Fibroblast of the aortic adventitia (primary cell): ENCODE data around the gene DLD. TPM values are rescaled to one million over a fixed set of nuclear protein-coding genes. Genes with fewer than 3 reads are reported as not detected.
A peak's percentile ranks its signal among the peaks of the same experiment; 100 is the strongest.

ENCODE experiments used
- DNase-seq: peaks from one replicate; pipeline ENCODE4 v3.0.0-alpha.2; 2010; ENCODE audit warnings: low read depth
- H3K4me3 ChIP-seq: 2 replicates; pipeline ENCODE4 v1.5.1; 2011; ENCODE audit warnings: low read depth, mild to moderate bottlenecking, control low read depth, low read length, moderate library complexity
- total RNA-seq: library from RNA; depleted of rRNA; stranded (reverse); fragments of >200 nt; gene quantifications from 2 replicates; pipeline ENCODE4 v1.2.3, GENCODE V29; 2012; ENCODE audit warnings: low replicate concordance
- TF ChIP-seq, protein P1 (sequence below): IDR thresholded peaks from 2 replicates; pipeline ENCODE4 v1.5.1; 2011; ENCODE audit warnings: mild to moderate bottlenecking, low read length, control low read depth, inconsistent platforms; ENCODE audit not compliant: insufficient read depth

DLD gene
- total RNA-seq, 1 donor: 71.9 TPM

DNA sequence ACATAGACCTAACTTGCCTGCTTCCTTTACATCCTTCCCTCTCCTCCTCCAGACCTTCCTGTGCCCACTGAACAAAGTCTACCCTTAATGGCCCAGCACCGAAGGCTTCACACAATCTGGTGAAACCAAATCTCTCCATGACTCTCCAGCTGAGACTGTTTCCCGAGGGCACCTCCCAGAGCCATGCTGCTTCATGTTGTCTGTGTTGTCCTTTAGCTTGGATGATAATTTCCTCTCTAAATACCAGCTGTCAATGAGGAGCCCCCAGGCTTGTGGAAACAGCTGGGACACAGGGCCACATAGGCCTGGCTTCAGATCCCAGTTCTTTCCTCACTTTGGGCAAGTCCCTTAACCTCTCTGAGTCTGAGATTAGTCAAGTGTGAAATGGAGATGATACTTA is 54.3 kb downstream of the DLD start:
- TF ChIP-seq, protein P1, sequence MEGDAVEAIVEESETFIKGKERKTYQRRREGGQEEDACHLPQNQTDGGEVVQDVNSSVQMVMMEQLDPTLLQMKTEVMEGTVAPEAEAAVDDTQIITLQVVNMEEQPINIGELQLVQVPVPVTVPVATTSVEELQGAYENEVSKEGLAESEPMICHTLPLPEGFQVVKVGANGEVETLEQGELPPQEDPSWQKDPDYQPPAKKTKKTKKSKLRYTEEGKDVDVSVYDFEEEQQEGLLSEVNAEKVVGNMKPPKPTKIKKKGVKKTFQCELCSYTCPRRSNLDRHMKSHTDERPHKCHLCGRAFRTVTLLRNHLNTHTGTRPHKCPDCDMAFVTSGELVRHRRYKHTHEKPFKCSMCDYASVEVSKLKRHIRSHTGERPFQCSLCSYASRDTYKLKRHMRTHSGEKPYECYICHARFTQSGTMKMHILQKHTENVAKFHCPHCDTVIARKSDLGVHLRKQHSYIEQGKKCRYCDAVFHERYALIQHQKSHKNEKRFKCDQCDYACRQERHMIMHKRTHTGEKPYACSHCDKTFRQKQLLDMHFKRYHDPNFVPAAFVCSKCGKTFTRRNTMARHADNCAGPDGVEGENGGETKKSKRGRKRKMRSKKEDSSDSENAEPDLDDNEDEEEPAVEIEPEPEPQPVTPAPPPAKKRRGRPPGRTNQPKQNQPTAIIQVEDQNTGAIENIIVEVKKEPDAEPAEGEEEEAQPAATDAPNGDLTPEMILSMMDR: no peak
- no peak overlapping the region for H3K4me3 ChIP-seq
- DNase-seq: no peak

DNA sequence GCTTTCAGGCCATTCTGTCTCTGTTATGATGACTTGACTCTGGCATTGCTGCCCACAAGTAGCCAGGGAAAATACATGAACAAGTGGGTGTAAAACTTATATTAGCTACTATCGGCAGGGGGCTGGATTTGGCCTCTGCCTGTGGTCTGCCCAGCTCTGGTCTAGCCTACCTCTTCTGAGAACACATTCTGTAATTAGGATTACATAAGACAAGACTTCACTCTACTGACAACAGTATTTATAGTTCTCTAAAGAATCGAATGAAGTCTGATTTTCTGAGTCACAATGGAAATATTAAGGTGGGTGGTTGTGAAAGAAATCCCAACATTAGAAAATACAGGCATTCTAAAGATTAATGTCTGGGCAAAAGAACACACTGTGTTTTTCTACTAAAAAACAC is 55.5 kb downstream of the DLD start:
- TF ChIP-seq, protein P1: no peak
- H3K4me3 ChIP-seq: no peak overlapping the region
- peak; percentile 48 for DNase-seq

DNA sequence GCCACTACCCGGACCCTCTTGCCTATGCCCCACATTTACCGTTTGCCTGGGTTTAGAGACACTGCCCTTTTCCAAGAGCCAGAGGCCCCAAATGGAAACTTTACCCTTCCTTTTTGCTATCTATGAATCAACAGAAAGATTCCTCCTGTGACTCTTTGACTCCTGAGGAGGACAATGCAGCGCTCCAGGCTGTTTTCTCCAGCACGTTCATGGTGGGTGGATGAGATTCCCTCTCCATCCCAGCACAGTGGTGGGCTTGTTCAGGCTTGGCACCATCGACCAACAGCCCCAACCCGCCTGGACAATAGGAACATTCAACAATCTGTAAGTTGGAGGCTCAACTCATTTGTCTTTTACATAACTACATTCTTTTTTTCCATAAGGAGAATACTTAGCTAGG is 55.9 kb downstream of the DLD start:
- H3K4me3 ChIP-seq: no peak overlapping the region
- no peak for DNase-seq
- TF ChIP-seq, protein P1: no peak

DNA sequence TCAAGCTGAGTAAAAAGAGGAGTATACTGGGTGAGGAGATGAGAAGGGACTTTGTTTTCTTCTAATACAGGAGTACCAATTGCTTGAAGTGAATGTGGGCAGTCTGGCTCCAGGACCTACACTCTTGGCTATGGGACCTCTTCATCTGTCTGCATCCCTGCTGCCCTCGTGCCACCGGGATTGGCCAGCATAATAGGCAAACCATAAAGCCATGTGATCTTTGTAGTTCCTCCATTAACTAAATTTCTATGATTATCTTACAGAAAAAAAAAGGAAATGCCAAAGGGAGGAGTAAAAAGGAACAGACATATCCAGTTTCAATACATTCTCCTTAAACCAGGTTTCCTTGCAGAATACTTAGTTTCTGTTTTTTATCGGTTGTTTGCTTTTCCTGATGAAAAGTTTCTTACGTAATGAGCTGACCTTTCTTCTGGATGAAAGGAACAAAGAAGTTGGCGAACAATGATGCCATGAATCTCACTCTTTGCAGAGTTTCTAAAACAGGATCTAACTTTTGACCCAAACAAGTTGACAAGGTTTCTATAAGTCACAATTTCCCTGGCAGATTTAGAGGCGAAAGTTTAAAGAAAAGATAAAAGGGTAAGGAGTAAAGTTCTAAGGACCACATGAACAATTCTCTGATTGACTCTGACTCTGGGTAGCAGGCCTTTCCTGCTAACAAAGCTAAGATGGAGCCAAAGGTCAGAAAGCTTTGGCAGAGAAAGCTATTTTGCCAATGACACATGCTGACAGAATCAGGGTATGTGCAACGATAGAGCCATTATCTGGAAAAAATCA is 57.9 kb downstream of the DLD start:
- peak; percentile 98 for DNase-seq
- TF ChIP-seq, protein P1: no peak
- H3K4me3 ChIP-seq: no peak overlapping the region

DNA sequence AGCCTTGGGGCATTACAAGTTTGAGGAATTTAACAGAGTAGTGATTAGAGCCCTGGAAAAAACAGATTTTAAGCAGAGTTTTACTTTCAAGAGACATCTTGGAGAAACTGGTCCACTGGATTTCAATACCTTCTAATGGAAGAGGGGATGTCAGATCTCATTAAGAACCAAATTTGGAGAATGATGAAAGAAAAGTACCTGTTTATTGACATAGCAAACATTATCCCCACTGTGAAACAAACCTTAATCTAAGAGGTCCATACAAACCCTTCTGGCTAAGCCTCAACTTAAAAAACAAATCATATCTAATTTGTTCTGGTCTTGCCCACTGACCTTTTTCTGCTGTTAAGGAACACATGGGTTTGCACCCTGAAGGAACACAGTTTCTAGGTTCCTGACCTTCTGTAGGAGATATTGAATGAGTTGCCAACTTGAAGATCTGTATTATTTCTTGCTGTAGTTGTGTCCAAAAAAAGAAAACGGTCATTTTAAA is 58.5 kb downstream of the DLD start:
- no peak overlapping the region for H3K4me3 ChIP-seq
- TF ChIP-seq, protein P1: no peak
- no peak for DNase-seq

DNA sequence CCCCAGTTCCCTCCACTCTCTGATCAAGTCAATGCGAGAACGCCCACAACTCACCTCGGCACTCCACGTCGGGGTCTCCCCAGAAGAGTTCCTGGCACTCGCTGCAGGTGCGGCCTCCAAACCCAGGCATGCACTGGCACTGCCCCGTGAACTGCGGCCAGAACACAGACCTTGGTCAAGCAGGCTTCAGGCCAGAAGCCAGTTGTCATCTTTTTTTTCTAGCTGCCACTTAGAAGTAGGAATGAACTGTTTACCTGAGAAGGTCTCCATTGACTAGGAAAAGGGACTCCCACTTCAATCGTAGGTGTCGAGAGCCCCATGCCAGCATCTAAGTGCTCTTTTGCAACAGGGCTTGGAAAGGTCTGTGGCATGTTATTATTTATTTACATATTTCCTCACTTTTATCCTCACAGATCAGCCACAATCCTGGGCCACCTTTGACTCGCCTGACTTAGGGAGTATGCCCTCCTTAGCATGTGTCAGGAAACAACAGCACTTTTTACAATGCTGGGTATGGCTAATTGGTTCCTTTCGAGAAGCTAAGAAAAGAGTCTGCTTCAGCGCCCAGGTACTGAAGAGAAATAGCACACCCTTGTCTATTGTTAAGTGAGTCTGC is 60.3 kb downstream of the DLD start:
- no peak overlapping the region for H3K4me3 ChIP-seq
- TF ChIP-seq, protein P1: no peak
- DNase-seq: no peak
